GM23338 (cell line): ENCODE measurements around the gene SSH3. TPM values are rescaled to one million over a fixed set of nuclear protein-coding genes. Genes with fewer than 3 reads are reported as not detected.

Source experiments
- ATAC-seq: fragments of 200-7000 bp; cut with Tn5 transposase; 3 replicates; pipeline ENCODE4 v1.9.1; 2020
- DNase-seq: peaks from one replicate; pipeline ENCODE4 v3.0.0-alpha.2; 2015; ENCODE audit warnings: low spot score
- H2AFZ ChIP-seq: fragments of 200-600 bp; sonication (generic); 2 replicates; pipeline ENCODE4 v1.8.0; 2016; ENCODE audit warnings: antibody characterized with exemption, mild to moderate bottlenecking, moderate library complexity
- H3F3A ChIP-seq: fragments of 200-600 bp; sonication (generic); replicated peaks from 2 replicates; pipeline ENCODE4 v1.8.0; 2017; ENCODE audit warnings: antibody characterized with exemption, mixed run types, low read depth
- H3K27ac ChIP-seq: fragments of 200-600 bp; sonication (generic); 2 replicates; pipeline ENCODE4 v1.6.1; 2016; ENCODE audit warnings: low read depth
- H3K27me3 ChIP-seq: fragments of 200-600 bp; sonication (generic); 2 replicates; pipeline ENCODE4 v1.8.0; 2016; ENCODE audit warnings: mild to moderate bottlenecking, mixed run types, moderate library complexity; ENCODE audit not compliant: insufficient read depth
- H3K36me3 ChIP-seq: fragments of 200-600 bp; sonication (generic); 2 replicates; pipeline ENCODE4 v1.8.0; 2016; ENCODE audit warnings: mild to moderate bottlenecking; ENCODE audit not compliant: insufficient read depth
- H3K4me1 ChIP-seq: fragments of 200-600 bp; sonication (generic); 2 replicates; pipeline ENCODE4 v1.8.0; 2016; ENCODE audit warnings: mild to moderate bottlenecking, moderate library complexity; ENCODE audit not compliant: insufficient read depth
- H3K4me2 ChIP-seq: fragments of 200-600 bp; sonication (generic); 2 replicates; pipeline ENCODE4 v1.7.1; 2017; ENCODE audit warnings: mixed run types
- H3K4me3 ChIP-seq: fragments of 200-600 bp; sonication (generic); 2 replicates; pipeline ENCODE4 v1.6.1; 2016; ENCODE audit warnings: mixed run types
- H3K79me2 ChIP-seq: fragments of 200-600 bp; sonication (generic); replicated peaks from 2 replicates; pipeline ENCODE4 v1.8.0; 2017; ENCODE audit warnings: mild to moderate bottlenecking; ENCODE audit not compliant: insufficient read depth
- H3K9me2 ChIP-seq: fragments of 200-600 bp; sonication (generic); 2 replicates; pipeline ENCODE4 v1.8.0; 2017; ENCODE audit not compliant: insufficient read depth
- H4K20me1 ChIP-seq: fragments of 200-600 bp; sonication (generic); replicated peaks from 2 replicates; pipeline ENCODE4 v1.8.0; 2017; ENCODE audit warnings: mild to moderate bottlenecking; ENCODE audit not compliant: insufficient read depth
- H3K27ac Mint-ChIP-seq: 2 replicates; pipeline ENCODE4 v1.8.0; 2020; ENCODE audit warnings: inconsistent platforms, mild to moderate bottlenecking, moderate library complexity, mixed read lengths
- H3K27me3 Mint-ChIP-seq: 3 replicates; pipeline ENCODE4 v1.8.0; 2022; ENCODE audit warnings: low read depth, mild to moderate bottlenecking, moderate library complexity, mixed read lengths, inconsistent platforms; ENCODE audit not compliant: insufficient read depth, poor library complexity
- H3K36me3 Mint-ChIP-seq: 3 replicates; pipeline ENCODE4 v1.8.0; 2021; ENCODE audit warnings: low read depth, mild to moderate bottlenecking, inconsistent platforms, moderate library complexity, mixed read lengths
- H3K4me1 Mint-ChIP-seq: 3 replicates; pipeline ENCODE4 v1.8.0; 2020; ENCODE audit warnings: mild to moderate bottlenecking, inconsistent platforms, mixed read lengths
- H3K4me3 Mint-ChIP-seq: 3 replicates; pipeline ENCODE4 v1.8.0; 2021; ENCODE audit warnings: moderate library complexity, mild to moderate bottlenecking, inconsistent platforms, mixed read lengths
- H3K9me3 Mint-ChIP-seq: 3 replicates; pipeline ENCODE4 v1.8.0; 2020; ENCODE audit warnings: moderate library complexity, mild to moderate bottlenecking, inconsistent platforms, mixed read lengths
- CREB1 ChIP-seq: fragments of 250-450 bp; sonication (Bioruptor Pico); IDR thresholded peaks from 2 replicates; pipeline ENCODE4 v1.5.0; 2020; ENCODE audit warnings: low read depth, mild to moderate bottlenecking, moderate library complexity
- CTCF ChIP-seq, 2 experiments: fragments of 200-600 bp in 1 of 2; sonication (generic) in 1 of 2; conservative IDR thresholded peaks; 2 replicates each; pipeline versions ENCODE4 v1.5.1 to v1.6.1; 2016 to 2017; ENCODE audit warnings: antibody characterized with exemption in 2 of 2, low read depth in 2 of 2, mild to moderate bottlenecking in 2 of 2, moderate library complexity in 1 of 2
- ETS1 ChIP-seq: IDR thresholded peaks from 2 replicates; pipeline ENCODE4 v1.6.1; 2016; ENCODE audit warnings: antibody characterized with exemption
- EZH2 ChIP-seq: fragments of 200-600 bp; sonication (generic); IDR thresholded peaks from one replicate; pipeline ENCODE4 v1.8.0; 2017; ENCODE audit warnings: antibody characterized with exemption, mild to moderate bottlenecking, low read depth; ENCODE audit not compliant: unreplicated experiment
- EZH2phosphoT487 ChIP-seq: fragments of 200-600 bp; sonication (generic); IDR thresholded peaks from one replicate; pipeline ENCODE4 v1.8.1; 2018; ENCODE audit warnings: antibody characterized with exemption; ENCODE audit not compliant: unreplicated experiment
- JUNB ChIP-seq: IDR thresholded peaks from one replicate; pipeline ENCODE4 v1.6.1; 2016; ENCODE audit warnings: antibody characterized with exemption; ENCODE audit not compliant: unreplicated experiment
- NANOG ChIP-seq: IDR thresholded peaks from 2 replicates; pipeline ENCODE4 v1.6.1; 2016; ENCODE audit warnings: antibody characterized with exemption, borderline replicate concordance
- POLR2AphosphoS5 ChIP-seq: IDR thresholded peaks from 2 replicates; pipeline ENCODE4 v1.6.1; 2016; ENCODE audit warnings: antibody characterized with exemption, low read depth
- REST ChIP-seq: IDR thresholded peaks from one replicate; pipeline ENCODE4 v1.6.1; 2018; ENCODE audit warnings: antibody characterized with exemption; ENCODE audit not compliant: unreplicated experiment
- STAT1 ChIP-seq: IDR thresholded peaks from one replicate; pipeline ENCODE4 v1.6.1; 2016; ENCODE audit warnings: antibody characterized with exemption; ENCODE audit not compliant: unreplicated experiment
- ZNF114 ChIP-seq: fragments of 250-450 bp; sonication (Bioruptor Pico); IDR thresholded peaks from 2 replicates; pipeline ENCODE4 v1.5.0; 2020; ENCODE audit warnings: mild to moderate bottlenecking, moderate library complexity
- ZNF331 ChIP-seq: fragments of 250-450 bp; sonication (Bioruptor Pico); IDR thresholded peaks from 2 replicates; pipeline ENCODE4 v1.5.0; 2020; ENCODE audit warnings: low read depth, mild to moderate bottlenecking, moderate library complexity
- ZNF462 ChIP-seq: fragments of 250-450 bp; sonication (Bioruptor Pico); IDR thresholded peaks from 2 replicates; pipeline ENCODE4 v1.5.0; 2020; ENCODE audit warnings: mild to moderate bottlenecking, moderate library complexity
- polyA plus RNA-seq: library from polyadenylated mRNA; unstranded; fragments of >200 nt; fragmentation: Nextera tagmentation; extraction: Ambion mirVana; gene quantifications from 2 replicates; pipeline ENCODE4 v1.2.1, GENCODE V29; 2016
- total RNA-seq: library from RNA; depleted of rRNA; stranded (reverse); fragments of >200 nt; shearing (Covaris generic); gene quantifications from 2 replicates; pipeline ENCODE4 v1.2.3, GENCODE V29; 2014

The SSH3 gene
- total and polyA plus RNA-seq, 2 experiments from 2014 or later: 17.8 to 40.0 TPM

- H3K27ac ChIP-seq: no peak overlapping the region
- ATAC-seq (no peak), DNase-seq (no peak)
- H3K36me3 ChIP-seq: no peaks in the 10 kb centered on the region
- H3K27me3 ChIP-seq: peaks cover 25% of the 10 kb centered on the region
- no peak for TF ChIP-seq ZNF114 (CRISPR knock-in tag)
- TF ChIP-seq CREB1: no peak
- no peak for TF ChIP-seq STAT1
- no peak for TF ChIP-seq ZNF462
- no peak for TF ChIP-seq REST
- no peak for TF ChIP-seq ETS1
- no peak for TF ChIP-seq EZH2
- TF ChIP-seq ZNF331: no peak
- TF ChIP-seq EZH2phosphoT487: no peak
- no peak for TF ChIP-seq JUNB
- no peak for TF ChIP-seq NANOG
- no peak for TF ChIP-seq POLR2AphosphoS5
- TF ChIP-seq CTCF (conservative IDR thresholded peaks at IDR 0.05; ENCODE audit: low read depth in 2 of 2): no peak
- Mint-ChIP-seq H3K36me3 (no peaks in the 10 kb centered on the region; the same call in 2 of the 3 replicates), H3K9me3 (no peaks in the 10 kb centered on the region; the same call in 2 of the 3 replicates), H3K4me1 (peaks cover 10% of the 10 kb centered on the region), H3K27me3 (peaks cover 23% of the 10 kb centered on the region), H3K27ac (no peak overlapping the region), H3K4me3 (no peak overlapping the region)
- H2AFZ ChIP-seq: no peak overlapping the region
- H3K4me2 ChIP-seq: no peak overlapping the region
- peaks cover 8% of the 10 kb centered on the region for H3K4me1 ChIP-seq
- no peaks in the 10 kb centered on the region for H3K79me2 ChIP-seq
- no peaks in the 10 kb centered on the region for H3K9me2 ChIP-seq
- no peak overlapping the region for H3K4me3 ChIP-seq
- H4K20me1 ChIP-seq: no peaks in the 10 kb centered on the region
- peaks cover 11% of the 10 kb centered on the region; the same call in 1 of the 2 replicates for H3F3A ChIP-seq
These were observed 17.4 kb downstream of the SSH3 start for GRCh38 chr11:67320691-67321090.
